Right lobe of liver (tissue), 6 donors: ENCODE data around the gene TASOR. TPM values are rescaled to one million over a fixed set of nuclear protein-coding genes. Genes with fewer than 3 reads are reported as not detected.

ENCODE experiments used
- ATAC-seq, 4 donors: fragments of 200-7000 bp; cut with Tn5 transposase; one replicate each; pipeline ENCODE4 v1.9.1; 2020; ENCODE audit warnings: mild to moderate bottlenecking in 4 of 4, moderate library complexity in 4 of 4
- DNase-seq, 3 donors: peaks; one replicate each; pipeline ENCODE4 v3.0.0-alpha.2; 2020
- H3K27ac ChIP-seq, 3 donors: fragments of 200-600 bp; one replicate each; pipeline ENCODE4 v1.8.0; 2022
- H3K27me3 ChIP-seq, 2 donors: fragments of 200-600 bp; one replicate each; pipeline ENCODE4 v1.8.0; 2022
- H3K36me3 ChIP-seq, 4 donors: fragments of 200-600 bp; sonication (generic) in 1 of 4; one replicate each; pipeline versions ENCODE4 v1.5.1 to v1.8.0; 2017 to 2022; ENCODE audit warnings: control low read depth in 1 of 4
- H3K4me1 ChIP-seq, 4 donors: fragments of 200-600 bp; sonication (generic) in 1 of 4; one replicate each; pipeline versions ENCODE4 v1.5.1 to v1.8.0; 2017 to 2022; ENCODE audit warnings: control low read depth in 1 of 4
- H3K4me3 ChIP-seq, 3 donors: fragments of 200-600 bp; one replicate each; pipeline ENCODE4 v1.8.0; 2022
- H3K9me3 ChIP-seq, 4 donors: fragments of 200-600 bp; sonication (generic) in 1 of 4; one replicate each; pipeline versions ENCODE4 v1.5.1 to v1.8.0; 2017 to 2022; ENCODE audit warnings: control low read depth in 1 of 4
- POLR2A ChIP-seq: fragments of 450-650 bp; IDR thresholded peaks from one replicate; pipeline ENCODE4 v1.6.1; 2017; ENCODE audit warnings: antibody characterized with exemption, mild to moderate bottlenecking
- WGBS: methylation state at CpG from one replicate; pipeline ENCODE4 v1.1.6; 2018; ENCODE audit warnings: low coverage, low lambda C conversion rate; ENCODE audit not compliant: insufficient coverage; ENCODE audit errors: missing lambda C conversion rate; 5-methylcytosine and 5-hydroxymethylcytosine counted together
- intact Hi-C, 2 donors: fragments of 100-400 bp; cut with DNase I; formaldehyde crosslinking; loops; one replicate each; pipeline versions ENCODE4 v1.11.2 to v1.14.1; 2022
- total RNA-seq, 6 experiments: library from RNA; depleted of rRNA in 2 of 6; stranded (reverse); fragments of >200 nt in 2 of 6; fragmentation: NEBNext Ultra II Directional in 3 of 6; extraction: Animal tissue kit (Norgen Biotek cat#: 25700) in 3 of 6; gene quantifications; one replicate each; pipeline versions ENCODE4 v1.1.0 to v1.2.4, GENCODE V29; 2016 to 2023
- TF ChIP-seq, protein P1 (sequence below), 4 donors: fragments of 200-600 bp in 3 of 4; fragments of 450-650 bp in 1 of 4; IDR thresholded peaks; one replicate each; pipeline versions ENCODE4 v1.5.1 to v1.8.0; 2016 to 2022; ENCODE audit warnings: antibody characterized with exemption in 4 of 4, mild to moderate bottlenecking in 2 of 4
- donor health status: DM: no; HTN: yes; CAD: no.
- donor health status: DM: no; HTN: no; CAD: no.
- donor health status: DM: no; HTN: no; CAD: no.
- donor health status: DM: no; HTN: yes; CAD: no.
- donor health status: DM: no; HTN: yes; CAD: no.

TASOR gene
- total RNA-seq, 6 experiments from 2014 or later: 13.7 to 31.0 (median 21.5) TPM

DNA sequence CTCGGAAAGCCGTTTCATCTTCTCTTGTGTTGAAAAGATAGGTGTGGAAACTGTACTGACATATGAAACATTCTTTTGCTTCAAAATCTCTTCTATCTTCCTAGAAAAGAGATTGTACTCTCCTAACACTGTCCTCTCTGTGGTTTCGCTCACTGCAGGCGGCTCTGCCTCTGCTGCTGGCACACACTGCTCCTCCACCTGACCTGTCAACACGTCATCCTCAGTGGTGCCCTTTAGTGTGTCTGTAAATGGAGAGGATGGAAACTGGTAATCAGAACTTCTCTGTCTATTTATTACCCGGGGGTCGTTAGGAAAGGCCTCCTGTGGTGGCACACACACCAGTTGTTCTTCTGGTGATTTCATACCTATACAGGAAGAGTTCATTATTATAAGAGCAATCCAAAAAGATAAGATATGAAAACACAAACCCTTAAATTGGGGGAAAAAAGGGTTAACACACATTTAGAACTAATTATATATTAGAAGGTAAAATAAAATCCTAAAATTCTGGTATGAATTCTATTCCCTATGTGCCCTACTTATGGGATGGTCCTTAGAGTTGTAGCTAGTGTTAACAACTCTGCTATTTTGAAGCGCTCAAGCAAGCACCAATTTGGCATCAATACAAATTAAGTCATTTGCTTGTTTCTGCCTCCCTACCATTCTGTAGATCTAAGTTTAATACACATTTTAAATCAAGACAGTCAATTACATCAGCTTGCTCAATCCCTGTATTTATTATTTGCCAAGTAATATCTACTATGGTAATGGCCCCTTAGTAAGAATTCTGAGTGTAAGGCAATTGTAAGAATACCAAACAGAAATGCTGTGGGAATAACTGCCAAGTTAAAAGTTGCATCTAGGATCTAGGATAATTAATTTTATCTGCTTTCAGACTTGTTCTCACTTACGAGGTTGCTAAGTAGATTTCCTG, 49.2 kb downstream of the TASOR start:
- H3K36me3 ChIP-seq: peaks cover 0 to 29% (median 12%) of the 10 kb centered on the region in 4 donors
- no peak for TF ChIP-seq POLR2A
- TF ChIP-seq, protein P1, sequence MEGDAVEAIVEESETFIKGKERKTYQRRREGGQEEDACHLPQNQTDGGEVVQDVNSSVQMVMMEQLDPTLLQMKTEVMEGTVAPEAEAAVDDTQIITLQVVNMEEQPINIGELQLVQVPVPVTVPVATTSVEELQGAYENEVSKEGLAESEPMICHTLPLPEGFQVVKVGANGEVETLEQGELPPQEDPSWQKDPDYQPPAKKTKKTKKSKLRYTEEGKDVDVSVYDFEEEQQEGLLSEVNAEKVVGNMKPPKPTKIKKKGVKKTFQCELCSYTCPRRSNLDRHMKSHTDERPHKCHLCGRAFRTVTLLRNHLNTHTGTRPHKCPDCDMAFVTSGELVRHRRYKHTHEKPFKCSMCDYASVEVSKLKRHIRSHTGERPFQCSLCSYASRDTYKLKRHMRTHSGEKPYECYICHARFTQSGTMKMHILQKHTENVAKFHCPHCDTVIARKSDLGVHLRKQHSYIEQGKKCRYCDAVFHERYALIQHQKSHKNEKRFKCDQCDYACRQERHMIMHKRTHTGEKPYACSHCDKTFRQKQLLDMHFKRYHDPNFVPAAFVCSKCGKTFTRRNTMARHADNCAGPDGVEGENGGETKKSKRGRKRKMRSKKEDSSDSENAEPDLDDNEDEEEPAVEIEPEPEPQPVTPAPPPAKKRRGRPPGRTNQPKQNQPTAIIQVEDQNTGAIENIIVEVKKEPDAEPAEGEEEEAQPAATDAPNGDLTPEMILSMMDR (IDR thresholded peaks at IDR 0.05): no peak
- H3K27ac ChIP-seq: no peak overlapping the region
- no peak overlapping the region for H3K4me3 ChIP-seq
- 88% methylated on average over 9 of the region's 9 CpGs for WGBS
- intact Hi-C loops: no loop called here
- no peaks in the 10 kb centered on the region for H3K9me3 ChIP-seq
- no peak for DNase-seq
- peaks cover 0 to 15% (median 0%) of the 10 kb centered on the region in 4 donors for H3K4me1 ChIP-seq
- no peak for ATAC-seq
- no peaks in the 10 kb centered on the region for H3K27me3 ChIP-seq

Other genes with a start within 250 kb of the TASOR start
- not detected for gene ERC2, start 214.8 kb downstream of the TASOR start, total RNA-seq
- gene CCDC66, start 126.1 kb downstream of the TASOR start, total RNA-seq: 1 to 10 TPM; 4.5 to 9.0 (median 6.9) TPM
- 1 to 10 TPM; 1.0 to 2.9 (median 1.6) TPM for gene ARHGEF3, start 118.7 kb upstream of the TASOR start, total RNA-seq